Activated CD4-positive, alpha-beta T cell treated with anti-CD3 and anti-CD28 coated beads, Interleukin-2, Interleukin-6, amounts not matched to agents 100 ng/mL and 50 ng/mL, durations not matched to agents 16 hours and 8 hours (primary cell): ENCODE data around the gene MAMLD1.

Experiments
- DNase-seq: peaks from one replicate; pipeline ENCODE4 v3.0.0-alpha.2; 2020

MAMLD1 gene

GRCh38 chrX:150358651-150359050, 4.5 kb upstream of the MAMLD1 start:
- no peak for DNase-seq

GRCh38 chrX:150360331-150360730, 2.8 kb upstream of the MAMLD1 start:
- no peak for DNase-seq

- peak; percentile 18 for DNase-seq
These were observed 1.9 kb upstream of the MAMLD1 start for GRCh38 chrX:150361070-150361776.

- no peak for DNase-seq
These were observed 1.3 kb upstream of the MAMLD1 start for GRCh38 chrX:150361777-150362351.

- peak; percentile 21 for DNase-seq
These were observed 637 bp downstream of the MAMLD1 start for GRCh38 chrX:150363561-150364346.

DNA sequence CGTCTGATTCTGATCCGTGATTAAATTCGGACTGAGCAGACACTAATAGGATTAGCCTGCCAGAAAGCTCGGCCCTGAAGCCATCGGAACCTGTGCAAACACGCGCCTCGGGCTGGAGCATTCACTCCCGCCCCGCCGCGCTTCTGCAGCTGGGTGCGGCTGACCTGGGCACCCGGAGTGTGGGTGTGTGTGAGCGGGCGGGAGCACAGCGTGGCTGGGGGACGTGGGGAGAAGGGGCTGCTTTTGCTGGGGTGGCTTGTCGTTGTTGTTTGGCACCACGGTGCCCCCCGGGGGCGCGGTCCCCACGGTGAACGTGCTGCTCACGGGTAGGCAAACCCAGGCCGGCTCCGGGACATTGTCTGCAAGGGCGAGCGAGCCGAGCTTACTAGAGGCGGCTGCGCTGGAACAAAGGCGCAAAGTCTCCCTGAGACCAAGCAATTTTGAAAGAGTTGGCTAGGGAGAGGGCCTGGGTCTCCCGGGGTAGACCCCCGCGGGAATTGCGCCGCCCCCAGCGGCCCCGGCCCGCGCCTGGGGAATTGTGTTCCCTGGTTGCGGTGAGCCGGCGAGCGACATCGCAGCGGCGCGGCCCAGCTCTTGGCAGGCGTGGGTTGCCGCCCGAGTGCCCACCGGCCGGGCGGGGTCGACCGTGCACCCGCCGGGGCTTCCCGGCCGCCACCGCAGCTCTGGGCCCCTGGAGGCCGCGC, 1.4 kb downstream of the MAMLD1 start:
- DNase-seq: peak; percentile 27

- DNase-seq: peak; percentile 67
These were observed 2.2 kb downstream of the MAMLD1 start for GRCh38 chrX:150365051-150365989.

GRCh38 chrX:150365990-150366911, 3.1 kb downstream of the MAMLD1 start:
- no peak for DNase-seq

DNA sequence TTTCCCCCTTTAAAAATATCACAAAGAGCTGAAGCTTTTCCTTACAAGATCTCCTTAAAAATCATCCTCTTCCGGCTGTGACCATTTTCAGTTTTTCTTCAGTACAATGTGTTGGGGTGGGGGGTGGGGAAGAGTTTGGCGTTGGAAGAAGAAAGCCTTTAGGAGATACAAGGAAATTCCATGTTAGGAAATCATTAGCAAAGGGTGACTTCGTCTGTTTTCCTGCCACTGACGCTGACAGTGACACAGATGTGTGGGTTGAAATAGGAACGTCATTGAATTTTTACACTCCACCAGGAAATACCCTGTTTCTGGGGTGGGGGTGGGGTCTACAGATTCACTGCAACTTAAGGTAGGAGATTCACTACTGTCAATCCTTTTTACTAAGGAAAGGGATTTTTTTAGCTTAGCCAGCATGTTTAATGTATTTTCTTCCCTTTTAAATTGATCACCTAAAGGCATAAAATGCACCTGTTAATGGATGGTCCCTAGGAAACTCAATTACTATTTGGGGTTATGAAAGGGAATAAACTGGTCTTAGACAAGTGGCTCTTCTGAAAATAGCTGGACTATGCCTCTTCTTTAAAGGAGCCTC, 3.9 kb downstream of the MAMLD1 start:
- no peak for DNase-seq

DNA sequence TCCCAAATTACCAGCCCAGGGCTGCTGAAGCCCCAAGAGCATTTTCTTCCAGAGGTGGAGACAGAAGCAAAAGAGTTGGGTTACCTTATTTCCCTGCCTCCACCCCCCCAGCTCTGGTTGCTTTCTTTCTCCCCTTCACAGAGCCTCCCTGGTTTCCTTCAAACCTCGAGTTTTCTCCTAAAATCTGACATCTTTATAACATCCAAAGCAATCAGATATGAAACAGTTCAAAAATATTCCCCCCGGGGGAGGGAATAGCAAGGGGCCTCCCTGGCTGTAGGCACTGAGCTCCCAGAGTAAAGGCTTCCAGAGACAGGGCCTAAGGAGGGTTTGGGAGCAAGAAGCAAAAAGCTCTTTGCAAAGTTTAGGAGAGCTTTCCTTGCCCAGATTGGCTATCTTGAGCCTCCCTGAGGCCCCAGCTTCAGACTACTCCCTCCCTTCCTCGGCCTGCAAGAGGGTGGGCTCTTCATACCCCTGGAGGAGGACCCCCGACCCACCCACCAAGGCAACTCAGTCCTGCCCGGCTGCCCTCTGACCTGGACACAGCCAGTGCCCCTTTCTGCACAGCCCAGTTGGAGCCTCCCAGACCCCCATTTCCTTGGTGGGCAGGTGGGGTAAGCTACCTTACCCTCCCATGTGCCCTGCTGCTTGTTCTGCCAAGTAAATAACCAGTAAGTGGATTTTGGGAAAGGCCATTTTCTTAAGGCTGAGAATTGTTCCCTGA, 7.6 kb downstream of the MAMLD1 start:
- DNase-seq: no peak

- no peak for DNase-seq
These were observed 8.8 kb downstream of the MAMLD1 start for GRCh38 chrX:150371877-150372276.

GRCh38 chrX:150372280-150372679, 9.2 kb downstream of the MAMLD1 start:
- no peak for DNase-seq

DNA sequence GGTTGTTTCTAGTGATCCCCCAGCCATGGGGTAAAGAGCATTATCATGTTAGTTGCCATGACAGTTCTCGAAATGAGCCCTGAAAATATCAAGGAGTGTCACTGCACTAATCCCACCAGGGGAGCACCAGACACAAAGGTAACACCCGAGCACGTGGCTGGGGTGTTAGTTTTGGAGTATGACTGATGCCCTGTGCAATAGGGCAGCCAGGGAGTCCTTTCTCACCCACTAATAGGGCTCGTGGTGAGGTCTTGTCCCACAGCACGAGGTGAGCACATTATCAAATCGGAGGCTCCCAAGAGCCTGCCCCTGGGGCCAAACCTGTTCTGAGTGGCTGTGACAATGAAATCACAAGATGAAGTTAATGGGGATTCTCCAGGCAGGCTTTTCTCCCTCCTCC, 9.6 kb downstream of the MAMLD1 start:
- no peak for DNase-seq

DNA sequence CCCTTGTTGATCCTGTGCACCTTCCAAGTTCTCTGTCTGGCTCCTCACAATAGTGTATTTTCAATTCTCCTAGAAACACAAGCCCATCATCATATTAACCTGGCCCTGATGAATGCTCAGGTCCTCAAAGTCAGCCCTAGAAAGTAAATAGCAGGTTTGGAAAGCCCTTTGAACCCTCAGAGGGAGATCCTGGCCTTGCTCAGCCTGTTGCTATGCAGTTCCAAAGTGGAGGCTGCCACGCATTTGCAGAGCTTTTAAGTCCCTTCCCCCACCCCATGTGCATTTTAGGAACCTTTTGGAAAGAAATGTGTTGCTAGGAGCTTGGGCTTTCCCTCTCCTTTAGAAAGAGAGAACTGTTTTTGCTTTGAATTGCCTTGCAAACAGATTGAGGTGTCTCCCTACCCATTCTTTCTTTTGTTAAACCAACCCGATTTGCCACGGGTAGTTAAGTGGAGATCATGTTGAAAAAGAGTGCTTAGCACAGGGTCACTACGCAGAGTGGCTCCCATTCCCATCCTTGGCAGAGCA, 12.2 kb downstream of the MAMLD1 start:
- DNase-seq: no peak

DNA sequence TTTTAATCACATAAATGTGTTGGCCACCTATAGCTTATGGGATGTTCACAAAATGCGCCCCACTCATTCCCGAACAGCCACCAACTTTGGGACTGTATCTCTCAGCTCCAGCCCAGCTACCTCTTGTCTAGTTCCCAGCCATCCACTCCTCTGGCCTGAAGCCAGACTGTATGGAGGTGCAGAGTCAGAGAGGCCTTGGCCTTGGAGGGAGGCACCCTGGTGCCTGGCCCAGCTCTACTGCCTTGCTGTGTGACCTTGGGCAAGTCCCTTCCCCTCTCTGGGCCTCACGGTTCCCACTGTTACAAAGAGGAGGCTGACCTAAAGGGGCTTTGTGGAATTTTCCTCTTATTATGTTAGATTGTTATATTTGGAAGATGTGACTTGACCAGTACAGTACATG, 13.9 kb downstream of the MAMLD1 start:
- no peak for DNase-seq

DNA sequence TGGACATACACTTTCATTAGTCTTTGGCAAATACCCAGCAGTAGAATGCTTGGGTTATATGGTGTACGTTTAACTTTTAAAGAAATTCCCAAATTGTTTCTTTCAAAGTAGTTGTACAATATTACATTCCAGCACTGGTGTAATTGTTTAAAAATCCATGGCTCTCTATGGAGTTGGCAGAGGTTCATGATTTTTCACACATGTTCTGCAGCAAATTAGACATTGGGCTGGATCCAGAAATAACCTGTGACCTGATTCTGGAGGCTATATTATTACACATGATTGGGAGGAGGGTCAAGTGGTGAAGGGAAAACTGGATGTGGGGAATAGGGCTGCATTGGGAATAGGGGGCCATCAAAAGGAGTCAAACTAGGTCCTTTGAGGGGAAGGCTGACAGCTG, 41.9 kb downstream of the MAMLD1 start:
- DNase-seq: no peak

GRCh38 chrX:150405576-150405975, 42.5 kb downstream of the MAMLD1 start:
- no peak for DNase-seq

DNA sequence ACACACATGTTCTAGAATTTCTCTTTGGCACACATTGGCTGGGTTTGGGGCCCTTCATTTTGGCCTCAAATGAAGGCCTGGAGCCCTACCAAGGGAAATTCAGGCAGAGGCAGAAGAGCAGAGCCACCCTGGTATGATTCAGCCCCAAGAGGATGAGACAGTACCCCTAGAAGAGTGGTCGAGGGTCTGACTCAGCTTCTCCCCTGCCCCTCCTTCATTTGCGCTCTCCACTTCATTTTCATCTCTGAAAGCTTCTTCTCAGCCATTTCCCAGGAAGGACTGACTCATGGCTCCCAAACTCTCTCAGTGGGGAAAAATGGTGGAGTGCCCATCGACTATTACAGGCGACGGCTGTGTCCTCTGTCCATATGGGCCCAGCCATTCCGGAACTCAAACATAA, 43.5 kb downstream of the MAMLD1 start:
- no peak for DNase-seq

DNA sequence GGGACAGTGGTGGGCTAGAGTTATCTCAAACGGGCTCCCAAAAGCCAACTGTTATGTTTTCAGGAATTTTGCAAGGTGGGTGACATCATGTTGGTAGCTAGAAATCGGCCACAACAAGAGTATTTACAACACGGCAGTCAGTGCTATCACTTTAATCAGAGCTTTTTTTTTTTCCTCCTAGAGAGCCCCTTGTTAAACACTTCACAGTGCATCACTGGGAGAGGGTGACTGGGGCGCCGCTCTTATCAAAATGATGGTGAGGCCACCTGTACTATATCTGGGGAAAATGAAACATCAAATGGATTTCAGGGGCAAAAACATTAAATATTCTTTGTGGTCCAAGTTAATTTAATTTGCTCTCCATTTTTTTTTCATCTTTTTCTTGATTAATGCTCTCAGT, 44.9 kb downstream of the MAMLD1 start:
- no peak for DNase-seq

DNA sequence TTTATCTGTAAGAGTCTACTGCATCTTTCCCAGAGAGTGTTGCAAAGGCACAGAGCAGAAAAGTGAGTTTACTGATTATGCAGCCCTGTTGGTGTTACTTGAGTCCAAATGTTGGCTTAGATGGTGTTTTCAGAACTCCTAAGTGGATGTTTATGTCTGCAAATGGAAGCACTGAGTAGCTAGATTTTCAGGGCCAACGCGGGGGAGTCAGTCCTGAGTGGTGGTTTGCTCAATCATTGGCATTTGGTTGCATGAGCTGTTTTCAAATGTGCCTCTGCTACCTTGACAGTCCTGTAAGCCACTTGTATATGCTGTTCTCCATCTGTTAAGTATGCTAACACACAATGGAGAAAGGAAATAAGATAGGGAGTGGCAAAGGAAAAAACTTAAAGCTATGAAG, 45.4 kb downstream of the MAMLD1 start:
- no peak for DNase-seq
